HG03139 (cell line): ENCODE data around the gene VAV2.

Experiments
- ATAC-seq: cut with Tn5 transposase; IDR thresholded peaks from one replicate; pipeline ENCODE4 v1.9.1; 2021; ENCODE audit not compliant: unreplicated experiment

VAV2 gene

DNA sequence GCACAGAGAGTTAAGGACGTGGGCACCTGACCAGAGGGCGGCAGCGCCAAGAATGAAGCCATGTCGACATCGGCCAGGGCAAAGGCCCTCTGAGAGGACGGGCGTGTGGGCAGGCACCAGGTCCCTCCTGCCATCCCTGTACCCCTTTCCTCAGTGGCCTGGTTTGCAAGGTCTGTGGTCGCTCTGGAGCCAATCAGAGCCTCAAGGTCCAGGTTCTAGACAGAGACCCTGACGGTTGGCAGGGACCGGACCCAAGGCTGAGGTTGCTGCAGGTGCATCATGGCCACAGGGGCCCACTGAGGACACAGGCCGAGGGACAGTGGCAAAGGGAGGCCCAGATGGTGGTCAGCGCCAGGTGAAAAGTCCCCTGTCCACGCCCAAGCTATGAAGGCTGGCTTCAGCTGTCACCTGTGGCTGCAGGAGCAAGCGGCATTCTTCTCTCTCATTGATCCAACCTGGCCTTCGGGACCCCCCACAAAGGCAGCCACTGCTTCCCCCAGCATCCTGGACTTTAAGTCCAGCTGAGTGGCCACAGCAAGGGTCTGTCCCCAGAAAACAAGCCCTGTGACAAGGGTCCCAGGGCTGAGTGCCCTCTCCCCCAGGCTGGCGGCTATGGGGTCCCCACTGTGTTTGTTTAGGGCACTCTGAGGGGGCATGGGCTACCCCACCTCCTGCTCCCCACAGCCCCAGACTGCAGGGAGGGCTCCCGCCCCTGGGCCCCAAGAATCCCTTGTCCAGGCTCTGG, 48.9 kb downstream of the VAV2 start:
- ATAC-seq = no peak

DNA sequence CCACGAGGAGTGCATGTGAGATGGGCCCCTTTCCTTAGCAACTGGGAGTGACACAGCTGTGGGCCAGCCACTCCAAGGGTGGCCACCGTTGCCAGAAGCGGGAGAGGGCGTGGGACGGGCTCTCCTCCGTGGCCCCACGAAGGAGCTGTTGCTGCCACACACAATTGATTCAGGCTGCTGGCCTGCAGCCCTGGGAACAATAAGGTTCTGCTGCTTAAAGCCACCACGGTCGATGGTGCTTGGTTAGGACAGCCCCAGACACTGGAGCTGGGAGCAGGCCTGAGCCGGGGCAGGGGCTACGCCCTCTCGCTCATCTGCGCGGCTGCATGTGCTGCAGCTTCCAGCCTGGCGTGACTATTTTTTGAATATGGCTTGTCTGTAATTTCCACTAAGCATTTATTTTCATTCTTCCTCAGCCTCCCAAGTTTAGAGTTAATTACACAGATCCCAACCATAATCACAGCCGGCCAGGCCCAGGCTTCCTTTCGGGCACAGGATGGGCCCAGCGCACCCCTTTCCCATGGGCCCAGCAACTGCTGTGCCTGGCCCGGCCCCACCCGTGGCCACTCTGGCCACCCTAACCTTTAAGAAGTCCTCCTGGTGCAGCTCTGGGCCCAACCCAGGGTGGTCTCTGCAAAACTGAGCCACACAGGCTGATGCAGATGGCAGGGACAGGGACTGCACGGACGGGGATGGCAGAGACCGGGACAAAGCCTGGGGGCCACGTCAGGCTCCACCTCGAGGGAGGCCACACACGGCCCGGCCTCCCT, 49.7 kb downstream of the VAV2 start:
- ATAC-seq = no peak

DNA sequence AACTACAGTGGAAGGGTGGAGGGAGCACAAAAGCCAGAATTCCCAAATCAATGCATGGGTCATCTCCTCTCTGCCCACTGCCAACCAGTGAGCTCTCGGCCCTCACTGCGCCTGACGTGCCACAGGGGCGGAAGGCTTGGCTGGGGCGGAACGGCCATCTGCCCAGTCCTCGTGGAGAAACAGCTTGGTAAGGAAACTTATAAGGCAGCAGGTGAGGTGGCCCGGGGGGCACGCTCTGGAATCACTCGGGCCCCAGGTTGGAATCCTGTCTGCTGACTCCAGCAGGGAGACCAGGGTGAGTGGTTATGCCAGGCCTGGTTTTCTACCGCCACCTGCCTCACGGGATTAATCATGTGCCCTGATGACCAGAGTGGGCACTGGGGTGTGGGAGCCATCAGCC, 52.3 kb downstream of the VAV2 start:
- ATAC-seq = no peak

DNA sequence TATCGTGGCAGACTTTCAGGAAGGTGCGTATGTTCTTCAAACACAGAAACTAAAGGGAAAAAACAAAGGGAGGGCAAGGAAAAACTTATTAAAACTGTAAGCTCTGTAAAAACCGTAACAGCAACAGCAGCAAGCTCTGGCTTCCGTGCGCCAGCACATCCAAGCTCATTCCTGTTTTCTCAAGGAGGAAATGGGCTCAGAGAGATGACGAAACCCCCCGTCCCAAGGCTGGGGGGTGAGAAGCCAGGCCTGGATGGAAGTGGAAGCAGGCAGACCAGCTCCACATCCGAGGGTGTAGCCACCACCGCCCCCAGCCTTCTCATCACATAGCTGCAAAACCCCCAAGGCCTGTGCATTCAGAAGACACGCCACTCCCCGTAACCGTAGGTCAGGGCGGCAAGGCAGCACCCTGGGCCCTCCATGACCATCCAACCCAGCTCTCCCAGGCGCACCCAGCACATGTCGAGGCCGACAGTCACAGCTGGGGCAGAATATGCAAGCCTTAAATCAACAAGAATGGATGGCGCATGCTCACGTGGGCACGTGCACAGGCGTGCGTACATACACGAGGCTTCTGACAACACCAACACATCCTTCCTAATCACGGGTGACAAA, 52.8 kb downstream of the VAV2 start:
- no peak for ATAC-seq

DNA sequence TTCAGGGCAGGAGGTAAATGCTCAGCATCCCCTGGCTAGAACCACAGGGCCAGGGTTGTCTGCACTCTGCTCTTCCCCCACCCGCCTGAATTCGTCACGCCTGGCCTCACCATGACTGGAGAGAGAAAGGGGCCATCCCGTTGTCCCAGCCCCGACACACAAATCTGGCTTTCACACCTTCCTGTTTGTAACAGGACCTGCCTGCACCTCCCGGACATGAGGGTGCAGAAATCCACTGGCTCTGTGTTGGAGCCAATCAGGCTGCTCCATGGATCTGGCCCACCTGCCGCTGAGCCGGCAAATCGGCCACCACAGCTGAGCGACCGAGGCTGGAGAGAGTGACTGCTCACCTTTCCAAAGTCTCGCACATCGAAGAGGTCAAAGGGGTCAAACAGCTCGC, 53.4 kb downstream of the VAV2 start:
- ATAC-seq = no peak

DNA sequence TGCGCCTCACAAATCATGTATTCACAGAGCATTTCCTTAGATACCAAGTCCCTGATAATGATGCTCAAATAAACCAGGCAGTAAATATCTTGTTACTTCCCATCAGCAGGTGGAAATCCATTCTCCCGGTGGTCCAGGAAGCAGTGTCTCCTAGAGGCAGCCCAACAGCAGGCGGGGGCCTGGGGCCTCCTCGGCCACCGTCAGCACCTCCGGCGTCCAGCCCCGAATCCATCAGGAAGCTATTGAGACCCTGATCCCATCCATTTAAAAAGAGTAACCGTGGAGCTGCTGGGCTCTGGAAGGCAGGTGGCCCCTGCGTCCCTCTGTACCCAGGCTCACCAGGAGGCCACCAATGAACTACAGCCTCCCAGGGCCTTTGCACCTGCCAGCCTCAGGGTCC, 54.0 kb downstream of the VAV2 start:
- no peak for ATAC-seq

DNA sequence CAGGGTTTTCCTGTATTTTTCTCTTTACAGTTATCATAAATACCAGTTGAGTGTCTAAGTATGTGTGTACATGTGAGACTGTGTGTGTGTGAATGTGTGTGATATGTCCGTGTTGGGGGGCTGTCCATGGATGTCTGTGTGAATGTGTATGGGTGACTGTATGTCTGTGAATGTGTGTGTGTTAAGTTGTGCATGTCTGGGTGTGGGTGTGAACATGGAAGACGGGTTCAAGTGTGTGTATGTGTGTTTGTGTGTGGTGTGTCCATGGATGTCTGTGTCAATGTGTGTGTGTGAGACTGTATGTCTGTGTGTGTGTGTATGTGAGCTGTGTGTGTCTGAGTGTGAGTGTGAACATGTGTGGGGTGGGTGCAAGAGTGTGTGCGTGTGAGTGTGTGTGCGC, 55.0 kb downstream of the VAV2 start:
- ATAC-seq = no peak

DNA sequence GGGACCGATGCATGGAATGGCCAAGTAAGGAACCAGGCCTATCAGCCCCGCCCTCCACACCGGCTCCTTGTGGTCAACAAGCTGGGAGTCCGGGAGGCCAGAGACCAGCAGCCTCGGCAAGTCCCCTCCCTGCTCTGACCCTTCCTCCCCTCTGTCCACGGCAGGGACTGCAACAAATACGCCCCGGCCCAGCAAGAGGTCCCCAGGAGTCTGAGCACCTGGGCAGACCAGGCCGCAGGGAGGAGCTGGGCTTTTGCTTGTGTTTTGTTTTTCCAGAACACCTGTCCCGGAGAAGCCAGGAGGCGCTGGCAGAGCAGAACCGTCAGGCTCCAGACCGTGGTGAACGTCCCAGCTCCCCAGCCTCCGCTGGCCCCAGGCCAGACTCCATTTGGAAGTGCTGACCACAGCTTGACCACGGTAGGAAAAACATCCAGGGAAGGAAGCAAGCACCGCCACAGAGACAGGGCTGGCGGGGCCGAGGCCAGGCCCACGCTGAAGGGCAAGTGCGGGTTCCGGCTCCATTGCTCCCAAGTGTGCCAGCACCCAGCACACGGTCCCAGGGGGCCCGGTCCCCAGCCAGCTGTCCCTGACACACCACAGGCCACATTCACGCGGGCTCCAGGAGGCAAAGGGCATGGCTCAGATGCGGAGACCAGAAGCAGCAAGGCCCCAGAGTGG, 56.7 kb downstream of the VAV2 start:
- no peak for ATAC-seq

DNA sequence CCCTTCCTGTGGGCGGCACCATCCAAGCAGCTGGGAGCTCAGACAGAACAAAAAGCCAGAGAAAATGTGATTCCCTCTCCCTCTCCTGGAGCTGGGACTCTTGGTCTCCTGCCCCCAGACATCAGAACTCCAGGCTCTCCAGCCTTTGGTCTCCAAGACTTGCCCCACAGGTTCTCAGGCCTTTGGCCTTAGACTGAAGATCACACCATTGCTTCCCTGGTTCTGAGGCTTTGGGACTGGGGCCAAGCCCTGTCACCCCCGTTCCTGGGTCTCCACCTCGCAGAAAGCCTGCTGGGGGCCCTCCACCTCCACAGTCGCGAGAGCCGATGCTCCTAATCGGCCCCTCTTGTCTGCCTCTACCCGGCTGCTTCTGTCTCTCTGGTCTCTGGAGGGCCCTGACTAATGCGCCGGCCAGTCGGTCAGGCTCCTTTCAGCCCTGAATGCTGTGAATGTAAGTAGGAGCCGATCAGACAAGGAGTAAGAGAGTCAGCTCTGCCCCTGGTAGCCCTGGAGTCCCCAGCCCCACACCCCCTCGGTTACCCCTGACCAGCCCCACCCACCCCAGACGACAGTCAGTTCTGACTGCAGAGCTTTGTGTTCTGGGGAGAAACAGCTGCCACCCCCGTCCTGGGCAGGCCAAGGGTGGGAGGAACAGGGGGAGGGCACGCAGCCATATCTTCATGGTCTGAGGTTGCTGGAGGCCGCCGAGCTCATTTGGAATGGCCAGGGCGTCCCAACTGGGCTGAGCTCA, 57.5 kb downstream of the VAV2 start:
- no peak for ATAC-seq

DNA sequence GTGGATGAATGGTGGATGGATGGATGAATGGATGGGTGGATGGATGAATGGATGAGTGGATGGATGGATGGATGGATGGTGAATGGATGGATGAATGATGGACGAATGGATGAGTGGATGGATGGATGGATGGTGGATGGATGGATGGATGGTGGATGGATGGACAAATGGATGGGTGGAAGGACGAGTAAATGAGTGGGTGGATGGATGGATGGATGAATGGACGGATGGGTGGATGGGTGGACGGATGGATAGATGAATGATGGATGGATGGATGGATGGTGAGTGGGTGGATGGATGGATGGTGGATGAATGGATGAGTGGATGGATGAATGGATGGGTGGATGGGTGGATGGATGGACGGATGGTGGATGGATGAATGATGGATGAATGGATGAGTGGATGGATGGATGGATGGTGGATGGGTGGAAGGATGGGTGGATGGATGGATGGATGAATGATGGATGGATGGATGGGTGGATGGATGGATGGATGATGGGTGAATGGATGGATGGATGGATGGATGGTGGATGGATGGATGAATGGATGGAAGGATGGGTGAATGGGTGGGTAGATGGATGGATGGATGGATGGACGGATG, 58.6 kb downstream of the VAV2 start:
- ATAC-seq = no peak

DNA sequence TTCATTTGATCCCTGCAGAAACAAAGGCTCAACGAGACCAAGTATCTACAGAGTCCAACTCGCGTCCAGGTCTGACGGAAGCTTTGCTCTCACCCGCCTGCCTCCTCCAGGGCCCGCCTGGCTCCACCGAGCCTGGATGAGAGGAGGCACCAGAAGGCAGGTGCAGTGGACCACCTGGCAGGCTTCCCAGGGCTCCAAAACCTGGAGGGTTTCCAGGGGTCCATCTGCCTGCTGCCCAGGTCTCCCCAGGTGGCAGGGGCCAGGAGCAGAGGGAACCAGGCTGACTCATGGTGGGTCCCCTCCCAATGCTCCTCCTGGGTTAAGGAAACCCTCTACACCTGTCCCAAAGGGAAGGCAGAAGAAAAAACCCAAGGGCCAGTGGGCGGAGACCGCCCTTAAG, 59.5 kb downstream of the VAV2 start:
- ATAC-seq = no peak

DNA sequence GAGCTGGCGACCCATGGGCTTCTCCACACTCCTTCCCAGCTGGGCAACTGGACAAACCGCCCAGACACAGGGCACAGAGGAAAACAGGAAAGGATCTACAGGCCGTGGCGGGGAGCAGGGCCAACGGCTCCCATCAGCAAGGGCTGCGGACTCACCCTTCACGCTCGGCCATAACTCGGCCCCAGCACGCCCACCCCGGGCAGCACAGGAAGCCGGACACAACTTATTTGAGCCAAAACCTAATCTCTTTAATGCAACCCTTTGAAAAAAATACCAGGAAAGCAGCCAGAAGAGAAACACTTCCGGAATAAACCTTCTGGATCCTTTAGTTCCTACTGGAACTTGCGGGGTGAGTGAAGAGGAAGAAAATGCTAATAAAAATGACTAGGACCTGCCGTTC, 59.9 kb downstream of the VAV2 start:
- no peak for ATAC-seq

DNA sequence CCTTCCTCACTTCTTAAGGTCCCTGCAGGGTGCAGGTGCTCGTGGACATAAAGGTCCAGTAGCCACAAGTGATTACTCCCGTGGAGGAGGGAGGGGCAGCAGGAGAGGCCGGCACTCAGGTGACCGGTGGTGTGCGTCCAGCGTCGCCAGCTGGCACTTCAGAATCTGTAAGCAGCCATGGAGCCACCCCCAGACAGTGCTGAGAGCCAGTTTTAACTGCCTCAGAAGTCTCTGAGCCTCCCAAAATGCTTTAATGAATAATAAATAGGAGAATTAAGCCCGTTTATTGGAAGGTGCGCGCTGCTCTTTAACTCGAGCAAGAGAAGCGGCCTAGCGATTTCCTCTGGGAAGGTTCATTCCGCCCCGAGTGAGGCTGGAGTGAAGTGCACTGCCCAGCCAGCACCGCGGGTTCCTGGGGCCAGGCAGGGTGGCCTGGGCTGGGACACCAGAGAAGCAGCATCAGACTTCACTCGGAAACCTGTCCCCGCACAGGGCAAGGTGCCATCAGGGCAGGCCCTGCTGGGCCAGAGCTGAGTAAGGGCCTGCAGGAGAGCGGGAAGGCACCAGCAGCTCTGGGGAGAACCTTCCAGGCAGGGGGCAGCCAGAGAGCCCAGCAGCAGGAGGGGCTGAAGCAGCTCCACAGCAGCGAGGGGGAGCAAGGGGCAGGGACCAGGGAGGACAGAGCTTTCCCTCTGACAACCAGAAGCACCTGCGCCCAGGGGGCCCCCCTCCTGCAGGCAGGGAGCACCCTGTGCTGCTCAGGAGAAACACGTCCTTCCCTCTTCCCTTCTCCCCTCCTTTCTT, 61.2 kb downstream of the VAV2 start:
- ATAC-seq = no peak

DNA sequence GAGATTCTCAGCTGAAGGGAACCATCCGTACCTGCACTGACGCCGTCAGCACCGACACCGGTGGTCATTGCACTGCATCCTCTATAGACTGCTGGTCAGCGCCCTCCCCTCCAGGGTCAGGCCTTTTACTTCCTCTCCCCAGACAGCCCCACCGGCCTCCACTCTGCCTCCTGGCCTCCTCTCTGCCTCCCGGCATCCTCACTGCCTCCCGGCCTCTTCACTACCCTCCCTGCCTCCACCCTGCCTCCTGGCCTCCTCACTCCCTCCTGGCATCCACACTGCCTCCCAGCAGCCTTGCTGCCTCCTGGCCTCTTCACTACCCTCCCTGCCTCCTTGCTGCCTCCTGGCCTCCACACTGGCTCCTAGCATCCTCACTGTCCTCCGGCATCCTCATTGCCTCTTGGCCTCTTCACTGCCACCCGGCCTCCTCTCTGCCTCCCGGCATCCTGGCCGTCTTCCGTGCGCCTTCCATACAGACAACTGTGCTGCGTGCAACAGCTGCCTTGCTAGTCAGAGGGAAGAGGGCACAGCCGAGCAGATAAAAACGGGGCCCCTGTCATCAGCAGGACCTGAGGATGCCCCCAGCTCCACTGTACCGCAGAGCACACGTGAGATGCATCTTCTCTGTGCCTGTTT, 62.0 kb downstream of the VAV2 start:
- no peak for ATAC-seq

DNA sequence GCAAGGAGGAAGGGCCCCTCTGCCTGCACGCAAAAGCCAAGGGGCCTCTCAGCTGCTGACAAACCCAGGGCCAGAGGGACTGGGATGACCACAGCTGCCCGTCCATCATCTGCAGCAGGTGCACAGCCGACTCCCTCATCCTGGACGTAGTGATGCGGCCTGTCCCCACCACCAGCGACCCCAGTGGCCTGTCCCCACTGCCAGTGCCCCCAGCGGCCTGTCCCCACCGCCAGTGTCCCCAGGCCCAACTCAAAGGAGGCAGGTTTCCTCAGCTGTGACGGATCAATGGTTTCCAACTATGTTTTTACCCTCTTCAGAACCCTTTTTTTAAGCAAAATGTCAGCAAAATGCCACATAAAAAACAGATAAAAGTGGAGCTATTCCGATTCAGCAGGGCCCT, 62.5 kb downstream of the VAV2 start:
- no peak for ATAC-seq

DNA sequence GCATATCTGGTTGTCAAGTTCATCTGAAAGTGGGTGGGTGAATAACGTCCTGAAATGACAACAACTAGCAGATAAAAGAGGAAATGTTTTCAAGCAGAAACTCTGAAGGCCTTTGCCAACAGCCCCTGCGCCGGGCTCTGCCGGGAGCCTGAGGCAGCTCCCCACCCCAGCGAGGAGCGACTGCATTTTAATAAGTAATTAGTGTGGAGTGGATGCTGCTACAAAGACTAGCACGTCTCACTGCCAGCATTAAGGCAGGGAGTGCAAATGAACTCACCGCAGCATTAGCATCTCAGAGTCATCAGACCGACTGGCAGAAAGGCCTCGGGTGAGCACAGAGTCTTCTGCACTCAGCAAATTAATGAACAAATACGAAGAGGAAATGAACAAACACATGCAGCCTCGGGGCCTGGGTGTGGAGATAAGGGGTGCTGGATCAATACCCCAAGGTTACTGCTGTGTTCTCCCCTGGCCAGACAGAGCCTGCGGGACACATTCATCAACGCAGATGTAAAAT, 63.8 kb downstream of the VAV2 start:
- no peak for ATAC-seq

DNA sequence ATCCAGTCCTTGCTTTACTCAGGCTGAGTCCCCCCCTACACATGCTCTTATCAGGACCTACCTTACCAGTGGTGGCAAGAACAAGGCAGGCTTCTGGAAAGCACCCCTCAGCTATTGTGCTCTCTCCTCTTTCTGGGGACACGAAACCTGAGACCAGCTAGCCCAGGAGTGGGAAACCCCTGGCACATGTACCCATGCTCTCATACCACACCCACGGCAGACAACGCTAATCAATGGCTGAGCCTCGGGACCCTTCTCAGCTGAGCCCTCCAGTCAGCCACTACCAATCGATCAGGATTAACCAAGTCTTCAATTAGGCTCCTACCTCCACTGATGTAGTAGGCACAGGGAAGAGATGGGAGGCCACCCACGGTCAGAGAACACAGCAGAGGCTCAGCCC, 65.1 kb downstream of the VAV2 start:
- ATAC-seq = no peak

DNA sequence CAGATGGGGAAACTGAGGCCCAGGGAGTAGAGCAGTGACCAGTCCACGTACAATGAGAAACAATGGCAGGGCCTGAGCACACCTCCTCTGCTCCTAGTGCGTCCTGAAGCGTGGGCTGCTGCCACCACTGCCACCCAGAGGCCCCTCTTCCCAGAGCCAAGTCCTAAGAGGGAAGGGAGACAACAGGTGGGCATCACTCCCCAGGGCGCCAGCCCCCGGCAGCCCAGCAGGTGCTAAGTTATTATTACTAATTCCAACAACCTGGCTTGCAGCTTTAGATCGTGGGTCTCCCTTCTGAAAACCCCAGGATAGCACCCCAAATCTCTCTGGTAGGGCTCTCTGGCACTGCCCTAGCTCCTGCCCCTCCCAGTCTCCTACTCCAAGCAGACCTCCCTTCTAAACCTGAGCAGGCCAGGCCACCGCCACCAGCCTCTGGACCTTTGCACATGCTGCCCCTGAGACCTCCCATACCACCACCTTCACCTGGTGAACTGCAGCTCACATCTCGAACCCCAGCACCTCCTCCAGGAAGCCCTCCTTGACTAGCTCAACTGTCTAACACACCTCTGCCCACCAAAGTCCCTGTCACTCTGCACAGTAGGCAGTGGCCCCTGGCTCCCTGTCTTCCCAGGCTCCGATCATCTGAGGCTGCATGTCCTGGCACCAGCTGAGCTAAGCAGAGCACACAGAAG, 65.8 kb downstream of the VAV2 start:
- no peak for ATAC-seq
